Endodermal cell (in vitro differentiated cells): Measurements from ENCODE around the gene LOXL3. TPM values are rescaled to one million over a fixed set of nuclear protein-coding genes. Genes with fewer than 3 reads are reported as not detected.

ENCODE experiments used
- DNase-seq: peaks from one replicate; pipeline ENCODE4 v3.0.0-alpha.2; 2017
- H3K27ac ChIP-seq: 2 replicates; pipeline ENCODE4 v1.5.1; 2013; ENCODE audit warnings: mild to moderate bottlenecking, low read depth, low read length, moderate library complexity
- H3K27me3 ChIP-seq: 2 replicates; pipeline ENCODE4 v1.6.1; 2013; ENCODE audit warnings: mild to moderate bottlenecking, low read length, moderate library complexity; ENCODE audit not compliant: insufficient read depth, control insufficient read depth, poor library complexity, severe bottlenecking
- H3K36me3 ChIP-seq: 2 replicates; pipeline ENCODE4 v1.7.0; 2013; ENCODE audit warnings: mild to moderate bottlenecking, low read length, moderate library complexity; ENCODE audit not compliant: control insufficient read depth, insufficient read depth
- H3K4me1 ChIP-seq: one replicate; pipeline ENCODE4 v1.7.0; 2013; ENCODE audit warnings: low read length; ENCODE audit not compliant: control insufficient read depth, insufficient read depth
- H3K4me3 ChIP-seq: 2 replicates; pipeline ENCODE4 v1.5.1; 2013; ENCODE audit warnings: mild to moderate bottlenecking, low read length, moderate library complexity
- H3K9ac ChIP-seq: 2 replicates; pipeline ENCODE4 v1.6.1; 2013; ENCODE audit warnings: mild to moderate bottlenecking, low read length, moderate library complexity; ENCODE audit not compliant: poor library complexity, severe bottlenecking; ENCODE audit errors: extremely low read depth
- H3K9me3 ChIP-seq: 2 replicates; pipeline ENCODE4 v1.6.1; 2013; ENCODE audit warnings: mild to moderate bottlenecking, low read length, moderate library complexity; ENCODE audit not compliant: control insufficient read depth
- H3K27ac Mint-ChIP-seq: 2 replicates; pipeline ENCODE4 v1.8.0; 2020; ENCODE audit warnings: mixed read lengths
- H3K27me3 Mint-ChIP-seq: 2 replicates; pipeline ENCODE4 v1.8.0; 2021; ENCODE audit warnings: mild to moderate bottlenecking, mixed read lengths; ENCODE audit not compliant: insufficient read depth
- H3K36me3 Mint-ChIP-seq: 2 replicates; pipeline ENCODE4 v1.8.0; 2020; ENCODE audit warnings: low read depth, mixed read lengths
- H3K4me1 Mint-ChIP-seq: 2 replicates; pipeline ENCODE4 v1.8.0; 2020; ENCODE audit warnings: mixed read lengths
- H3K4me3 Mint-ChIP-seq: 2 replicates; pipeline ENCODE4 v1.8.0; 2020; ENCODE audit warnings: mild to moderate bottlenecking, moderate library complexity, mixed read lengths
- H3K9me3 Mint-ChIP-seq: 2 replicates; pipeline ENCODE4 v1.8.0; 2020; ENCODE audit warnings: mild to moderate bottlenecking, mixed read lengths
- CTCF ChIP-seq: fragments of 200-600 bp; sonication (generic); conservative IDR thresholded peaks from 2 replicates; pipeline ENCODE4 v1.5.0; 2021; ENCODE audit warnings: antibody characterized with exemption, mild to moderate bottlenecking
- WGBS, 2 experiments: methylation state at CpG; one replicate each; pipeline versions ENCODE4 v1.1.5 to v1.1.7; 2013; ENCODE audit warnings: missing lambda C conversion rate in 2 of 2, mixed read lengths in 1 of 2; ENCODE audit not compliant: insufficient coverage in 1 of 2, insufficient read length in 1 of 2; 5-methylcytosine and 5-hydroxymethylcytosine counted together
- total RNA-seq, 2 donors: library from RNA; stranded (reverse); fragmentation: NEBNext Ultra II Directional in 1 of 2; extraction: Animal tissue kit (Norgen Biotek cat#: 25700) in 1 of 2; gene quantifications; 2 replicates in 1 of 2; 3 replicates in 1 of 2; pipeline ENCODE4 v1.2.1, GENCODE V29; 2021

Gene LOXL3
- total RNA-seq, 2 donors from 2014 or later, result 5.4 to 7.6 TPM

DNA sequence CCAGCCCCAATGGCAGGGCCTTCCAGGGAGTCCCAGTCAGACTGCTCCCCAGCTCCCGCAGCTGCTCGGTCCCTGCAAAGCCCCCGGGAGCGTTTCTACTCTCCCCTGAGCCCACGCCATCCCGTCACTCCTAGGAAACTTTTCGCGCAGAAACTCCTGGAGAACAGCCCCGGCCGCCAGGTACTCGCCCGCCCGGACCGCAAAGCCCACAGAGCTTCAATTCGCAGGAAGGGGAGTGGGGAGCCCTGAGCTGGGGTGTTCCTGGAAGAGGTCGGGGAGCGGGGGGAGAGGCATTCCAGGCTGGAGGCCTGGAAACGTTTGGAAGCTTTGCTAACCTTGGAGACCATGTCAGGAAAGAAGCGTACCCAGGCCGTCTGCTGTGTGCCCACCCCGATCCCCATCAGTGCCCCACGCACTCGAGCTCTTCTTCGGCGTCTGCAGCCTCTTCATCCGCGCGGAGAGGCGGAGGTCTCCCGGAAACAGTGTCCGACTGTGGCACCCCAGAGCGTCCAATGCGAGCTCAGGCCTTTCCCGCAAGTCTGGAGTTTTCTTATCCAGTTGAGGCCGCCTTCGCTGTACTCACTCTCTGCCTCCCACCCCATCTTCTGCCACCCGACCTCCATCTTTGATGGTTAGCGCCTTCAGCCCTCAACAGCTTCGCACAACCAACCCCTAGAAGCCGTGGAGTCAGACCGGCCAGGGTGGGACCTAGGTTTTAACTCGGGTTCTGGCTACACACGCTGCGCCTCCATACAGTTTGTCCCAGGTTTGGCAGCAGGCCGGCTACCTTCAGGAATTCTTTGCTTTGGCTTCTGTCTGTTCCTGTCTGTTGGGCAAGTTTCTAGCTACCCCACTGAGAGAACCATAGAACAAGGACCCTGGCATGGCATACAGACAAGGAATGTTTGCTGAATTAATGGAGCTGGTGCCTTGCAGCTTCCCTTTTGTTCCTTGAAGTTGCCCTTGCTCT, 50.0 kb downstream of the LOXL3 start:
- DNase-seq, result peak; percentile 58
- TF ChIP-seq CTCF, result no peak
- Histone ChIP-seq H3K9me3 (no peaks in the 10 kb centered on the region), H3K4me3 (peak overlapping the region; percentile 76), H3K36me3 (peaks cover 11% of the 10 kb centered on the region), H3K9ac (no peak overlapping the region), H3K27me3 (peaks cover 71% of the 10 kb centered on the region), H3K4me1 (peaks cover 4% of the 10 kb centered on the region), H3K27ac (no peak overlapping the region)
- Mint-ChIP-seq H3K9me3 (no peaks in the 10 kb centered on the region), H3K4me3 (peak overlapping the region; percentile 68), H3K27me3 (peaks cover 74% of the 10 kb centered on the region), H3K36me3 (peaks cover 22% of the 10 kb centered on the region), H3K27ac (peak overlapping the region; percentile 64), H3K4me1 (peaks cover 40% of the 10 kb centered on the region)
- WGBS, 2 experiments, result 77 to 85% methylated on average over 31 to 45 of the region's 45 CpGs

DNA sequence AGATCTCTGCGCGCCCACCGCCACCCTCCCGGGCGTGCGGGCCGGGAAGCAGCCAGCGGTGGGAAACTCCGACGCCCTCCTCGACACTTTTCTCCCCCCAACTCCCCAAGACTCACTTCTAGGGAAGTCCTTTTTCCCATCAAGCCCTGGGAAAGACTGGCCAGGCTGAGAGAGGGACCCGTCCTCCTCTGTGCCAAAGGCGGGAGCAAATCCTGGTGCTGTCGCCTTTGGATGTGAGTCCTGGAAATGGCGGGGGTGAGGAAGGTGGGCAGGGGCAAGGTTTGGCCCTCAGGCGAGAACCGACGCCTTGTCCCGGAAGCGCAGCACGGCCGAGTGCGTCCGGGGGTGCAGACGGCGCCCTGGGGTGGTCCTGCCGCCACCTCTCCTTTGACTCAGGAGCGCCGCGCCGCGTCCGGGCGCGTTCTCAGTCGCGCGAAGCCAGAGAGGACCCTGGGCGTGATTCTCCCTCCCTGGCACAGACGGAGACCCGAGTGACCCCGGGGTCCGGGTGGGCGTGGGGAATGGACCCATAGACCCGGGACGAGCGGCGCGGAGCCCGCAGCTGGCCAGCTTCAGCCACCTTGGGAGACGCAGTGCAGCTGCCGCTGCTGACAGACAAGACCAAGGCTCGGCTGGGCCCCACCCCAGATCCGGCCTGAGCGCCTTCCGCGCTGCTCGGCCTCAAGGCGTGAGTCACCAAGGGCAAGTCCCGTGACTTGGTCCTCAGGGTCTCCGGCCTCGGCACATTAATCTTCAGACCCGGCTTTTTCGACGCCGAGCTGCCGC, 50.8 kb downstream of the LOXL3 start:
- peaks cover 4% of the 10 kb centered on the region for H3K4me1 ChIP-seq
- H3K9me3 ChIP-seq, result no peaks in the 10 kb centered on the region
- Mint-ChIP-seq H3K9me3 (no peaks in the 10 kb centered on the region), H3K27me3 (peaks cover 77% of the 10 kb centered on the region), H3K4me1 (peaks cover 36% of the 10 kb centered on the region), H3K27ac (peak overlapping the region; percentile 78), H3K4me3 (peak overlapping the region; percentile 68), H3K36me3 (peaks cover 22% of the 10 kb centered on the region)
- peak overlapping the region; percentile 76 for H3K4me3 ChIP-seq
- WGBS, 2 experiments, result 8 to 9% methylated on average over 34 to 67 of the region's 67 CpGs
- no peak overlapping the region for H3K27ac ChIP-seq
- peaks cover 11% of the 10 kb centered on the region for H3K36me3 ChIP-seq
- DNase-seq, result peak; percentile 90
- H3K9ac ChIP-seq, result no peak overlapping the region
- peak; percentile 36 for TF ChIP-seq CTCF
- peaks cover 80% of the 10 kb centered on the region for H3K27me3 ChIP-seq

DNA sequence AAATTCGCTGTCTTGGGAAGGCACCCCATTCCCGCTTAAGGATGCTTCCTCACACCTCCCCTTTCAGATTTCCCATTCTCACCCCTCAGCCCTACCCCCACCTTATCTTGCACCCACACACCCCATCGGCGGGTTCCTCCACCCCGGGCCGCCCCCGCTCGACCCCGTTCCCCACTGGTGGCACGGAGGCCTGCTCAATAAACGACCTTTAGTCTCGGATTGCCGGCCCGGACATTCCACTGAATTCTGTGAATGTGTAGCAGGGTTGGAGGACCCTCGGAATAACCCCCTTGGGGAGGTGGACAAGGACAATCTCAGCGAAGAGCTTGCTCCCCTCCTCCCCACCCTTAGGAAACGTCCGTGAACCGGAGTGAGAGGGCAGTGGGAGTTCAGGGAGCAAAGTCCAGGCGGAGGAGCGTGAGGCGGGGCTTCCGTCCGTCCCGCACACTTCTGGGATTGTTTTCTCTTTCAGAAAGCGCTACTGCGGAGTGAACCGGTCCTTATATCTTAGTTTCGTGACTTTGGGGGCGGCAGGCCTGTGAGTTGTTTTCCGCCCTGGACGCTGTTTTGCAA, 51.5 kb downstream of the LOXL3 start:
- Histone ChIP-seq H3K36me3 (peaks cover 11% of the 10 kb centered on the region), H3K4me3 (peak overlapping the region; percentile 76), H3K27ac (no peak overlapping the region), H3K4me1 (peaks cover 4% of the 10 kb centered on the region), H3K9ac (no peak overlapping the region), H3K9me3 (no peaks in the 10 kb centered on the region), H3K27me3 (peaks cover 86% of the 10 kb centered on the region)
- Mint-ChIP-seq H3K36me3 (peaks cover 22% of the 10 kb centered on the region), H3K9me3 (no peaks in the 10 kb centered on the region), H3K27ac (peak overlapping the region; percentile 78), H3K4me3 (peak overlapping the region; percentile 68), H3K4me1 (peaks cover 38% of the 10 kb centered on the region), H3K27me3 (peaks cover 83% of the 10 kb centered on the region)
- TF ChIP-seq CTCF, result no peak
- peak; percentile 66 for DNase-seq
- 22 to 30% methylated on average over 14 to 32 of the region's 32 CpGs for WGBS, 2 experiments
